ENCODE results near the gene DNAAF5.

- TF ChIP-seq CTCF (IDR thresholded peaks at IDR 0.05) (no peak), POLR2A (IDR thresholded peaks at IDR 0.05) (no peak)
These were observed 28.9 kb downstream of the DNAAF5 start for GRCh38 chr7:755413-755805.
